GM19395 (cell line): Measurements from ENCODE around the gene JMJD7.

Experiments used
- ATAC-seq: cut with Tn5 transposase; IDR thresholded peaks from one replicate; pipeline ENCODE4 v1.9.1; 2021; ENCODE audit warnings: mild to moderate bottlenecking, moderate library complexity; ENCODE audit not compliant: unreplicated experiment

JMJD7 gene

DNA sequence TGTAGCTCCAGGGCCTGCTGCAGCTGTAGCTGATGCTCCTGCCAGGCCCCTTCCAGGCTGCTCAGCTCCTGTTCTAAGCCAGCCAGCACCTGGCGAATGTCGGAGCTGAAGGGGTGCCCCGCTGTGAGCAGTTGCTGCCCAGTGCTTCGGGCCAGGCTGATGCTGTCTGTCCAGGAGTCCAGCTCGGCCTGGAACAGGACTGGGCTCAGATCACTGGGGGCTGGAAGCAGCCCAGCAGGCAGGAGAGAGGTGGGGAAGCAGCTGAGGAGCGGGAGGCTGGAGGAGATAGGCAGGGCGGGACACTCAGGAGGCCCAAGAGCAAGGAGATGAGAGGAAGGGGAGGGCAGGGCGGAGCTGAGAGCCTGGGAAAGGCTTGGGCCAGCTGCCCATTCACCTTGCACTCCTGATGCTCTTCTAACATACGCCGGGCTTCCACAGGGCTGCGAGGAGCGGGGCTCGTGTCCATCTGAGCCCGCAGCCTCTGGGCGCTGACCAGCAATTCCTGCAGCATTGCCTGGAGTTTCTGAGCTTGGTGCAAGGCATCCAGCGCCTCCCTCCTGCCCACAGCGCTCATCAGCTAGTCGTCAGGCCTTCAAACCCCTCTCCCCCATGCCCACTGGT is 34.0 kb downstream of the JMJD7 start:
- ATAC-seq: no peak

DNA sequence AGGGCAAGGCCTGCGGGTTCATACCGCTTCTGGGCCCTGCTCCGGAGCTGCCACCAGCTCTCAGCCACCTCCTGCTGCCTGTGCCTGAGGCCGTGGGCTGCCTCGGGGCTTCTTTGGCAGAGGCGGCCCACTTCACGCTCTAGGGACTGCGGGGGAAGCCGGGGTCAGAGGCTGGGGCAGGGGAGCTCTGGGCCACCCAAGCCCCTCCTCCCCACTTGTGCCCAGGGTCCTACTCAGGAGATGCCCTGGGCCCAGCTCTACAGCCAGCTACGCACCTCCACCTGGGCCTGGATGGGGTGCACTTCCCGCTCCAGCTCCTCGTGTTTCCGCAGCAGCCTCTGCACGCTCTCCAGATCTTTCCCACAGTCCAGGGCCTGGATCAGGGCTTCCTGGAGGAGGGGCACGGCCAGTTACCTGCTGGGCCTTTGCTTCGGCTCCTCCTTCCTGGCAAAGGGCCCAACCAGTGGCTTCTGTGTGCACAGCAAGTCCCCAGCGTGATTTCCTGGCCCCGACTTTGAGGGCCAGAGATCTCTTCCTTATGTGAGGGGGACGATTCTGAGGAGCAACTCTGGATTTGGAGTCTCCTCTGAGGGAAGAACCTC is 34.7 kb downstream of the JMJD7 start:
- ATAC-seq: no peak

DNA sequence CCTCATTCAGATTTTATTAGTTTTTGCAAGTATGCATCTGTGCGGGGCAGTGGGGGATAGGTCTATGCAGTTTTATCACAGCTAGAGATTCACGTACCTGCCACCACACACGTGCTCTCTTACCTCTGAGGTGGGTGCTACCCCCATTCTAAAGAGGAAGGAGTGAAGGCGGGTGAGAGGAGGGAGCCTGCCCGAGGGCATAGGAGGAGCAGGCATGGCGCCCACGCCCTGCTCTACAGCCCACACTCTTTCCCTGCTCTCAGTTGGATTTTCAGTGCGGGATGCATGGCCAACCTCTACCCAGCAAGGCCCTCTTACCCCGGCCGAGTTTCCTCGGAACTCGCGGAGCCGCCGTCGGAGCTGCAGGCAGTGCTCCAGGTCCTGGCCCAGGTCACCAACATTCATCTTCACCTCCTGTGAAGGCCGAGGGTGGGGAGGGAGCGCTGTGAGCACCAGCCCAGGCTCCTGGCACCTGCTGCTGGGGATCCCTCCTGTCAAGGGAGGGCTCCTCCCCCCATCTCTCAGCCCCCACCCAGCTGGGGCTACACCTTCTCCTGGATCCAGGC is 37.7 kb downstream of the JMJD7 start:
- no peak for ATAC-seq

DNA sequence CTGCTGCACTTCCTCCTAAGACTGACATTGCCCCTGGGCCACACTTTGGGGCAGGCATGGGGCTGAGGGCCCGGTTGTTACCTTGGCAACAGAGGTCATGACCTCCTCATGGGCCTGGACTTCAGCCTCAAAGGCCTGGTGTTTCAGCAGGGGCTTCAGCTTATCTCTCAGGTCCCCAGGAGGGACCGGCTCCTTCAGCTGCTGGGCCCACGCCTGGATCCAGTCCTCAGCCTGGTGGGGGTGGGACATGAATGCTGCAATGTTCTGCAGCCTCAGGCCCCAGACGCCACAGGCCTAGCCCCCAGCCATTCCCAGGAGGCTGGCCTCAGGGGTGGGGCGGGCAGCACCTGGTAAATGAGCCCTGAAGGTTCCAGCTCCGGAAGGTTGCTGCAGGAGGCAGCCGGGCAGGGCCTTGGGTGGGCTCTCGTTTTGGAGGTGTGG is 38.4 kb downstream of the JMJD7 start:
- no peak for ATAC-seq

DNA sequence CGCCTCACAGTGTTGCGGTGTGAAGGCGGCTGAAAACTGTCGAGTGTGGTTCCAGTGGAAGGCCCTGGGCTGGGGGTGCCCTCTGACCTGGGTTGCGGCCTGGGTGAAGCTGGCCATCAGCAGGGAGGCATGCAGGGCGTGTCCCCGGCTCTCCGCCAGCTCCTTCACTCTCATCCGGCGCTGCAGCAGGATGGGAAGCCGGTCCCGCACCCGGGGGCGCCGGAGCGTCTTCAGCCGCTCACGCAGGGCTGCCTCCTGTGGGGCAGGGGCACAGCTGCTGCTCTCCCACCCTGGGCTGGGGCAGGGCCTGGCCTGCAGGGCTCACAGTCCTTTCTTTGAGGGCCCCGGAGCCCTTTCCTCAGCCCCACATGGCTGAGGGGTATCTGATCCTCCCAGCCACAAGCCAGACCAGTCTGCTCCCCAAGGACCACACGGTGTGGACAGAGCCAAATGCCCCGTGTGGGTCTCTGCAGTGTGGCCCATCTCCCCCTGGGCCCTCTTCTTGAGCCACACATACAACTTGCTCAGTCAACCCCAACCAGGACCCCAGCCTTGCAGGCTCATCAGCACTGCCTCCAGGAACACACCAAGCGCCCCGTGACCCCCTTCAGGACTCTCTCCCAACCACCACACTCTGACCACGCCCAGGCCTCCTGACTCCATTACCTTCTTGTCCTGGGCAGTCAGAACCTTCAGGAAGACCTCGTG is 39.1 kb downstream of the JMJD7 start:
- ATAC-seq: no peak

DNA sequence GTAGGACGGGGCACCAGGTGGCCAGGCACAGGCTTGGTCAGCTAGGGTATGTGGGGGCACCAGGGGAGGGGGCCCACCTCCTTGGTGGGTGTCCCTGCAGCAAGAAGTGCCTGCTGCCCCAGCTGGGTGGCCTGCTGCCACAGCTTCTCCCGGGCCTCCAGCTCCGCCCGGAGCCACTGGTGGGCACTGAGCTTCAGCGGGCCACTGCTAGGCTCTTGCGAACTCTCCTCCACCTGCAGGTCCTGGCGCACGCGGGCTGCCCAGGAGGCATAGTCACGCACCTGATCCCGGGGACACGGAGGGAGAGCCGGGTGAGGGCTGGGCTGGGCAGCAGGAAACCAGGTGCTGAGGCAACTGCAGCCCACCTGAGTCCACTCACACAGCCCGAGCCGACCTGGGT is 40.4 kb downstream of the JMJD7 start:
- no peak for ATAC-seq

DNA sequence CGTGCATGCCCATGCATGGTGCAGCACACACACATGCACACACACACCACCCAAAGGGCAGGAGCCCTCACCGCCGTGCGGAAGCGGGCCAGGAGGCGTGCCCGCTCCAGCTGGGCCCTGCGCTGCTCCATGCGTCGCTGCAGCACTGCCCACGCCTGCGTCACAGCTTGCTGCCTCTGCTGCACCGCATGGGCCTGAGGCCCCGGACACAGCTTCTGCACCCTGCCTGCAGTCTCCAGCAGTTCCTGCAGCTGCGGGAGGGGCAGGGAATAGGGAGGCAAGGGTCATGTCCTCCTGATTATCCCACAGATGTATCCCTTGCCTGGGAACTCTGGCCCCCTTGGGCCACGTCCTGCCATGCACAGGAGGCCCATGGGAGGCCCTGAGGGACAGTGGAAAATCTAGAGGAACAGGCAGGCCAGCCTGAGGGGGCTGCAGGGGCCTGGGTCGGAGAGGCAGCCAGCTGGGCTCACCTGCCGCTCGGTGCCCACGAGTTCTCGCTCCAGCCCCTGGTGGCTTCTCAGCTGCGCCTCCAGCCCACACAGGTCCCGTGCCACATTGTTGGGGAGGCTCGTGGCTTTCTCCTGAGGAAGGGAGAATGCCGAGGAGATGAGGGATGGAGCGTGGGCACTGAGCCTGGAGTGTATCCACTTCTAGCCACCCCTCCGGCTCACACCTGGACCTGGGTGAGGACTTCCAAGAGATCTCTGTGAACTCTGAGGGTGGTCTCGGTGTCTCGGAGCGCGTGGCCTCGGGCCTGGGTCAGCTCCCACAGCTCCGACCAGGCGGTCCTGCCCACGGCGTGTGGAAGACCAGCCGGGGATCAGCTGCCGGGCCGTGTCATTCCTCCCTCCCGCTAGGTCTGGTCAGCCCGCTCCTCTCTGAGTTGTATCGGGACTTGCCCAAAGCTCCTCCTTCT is 42.1 kb downstream of the JMJD7 start:
- ATAC-seq: no peak

DNA sequence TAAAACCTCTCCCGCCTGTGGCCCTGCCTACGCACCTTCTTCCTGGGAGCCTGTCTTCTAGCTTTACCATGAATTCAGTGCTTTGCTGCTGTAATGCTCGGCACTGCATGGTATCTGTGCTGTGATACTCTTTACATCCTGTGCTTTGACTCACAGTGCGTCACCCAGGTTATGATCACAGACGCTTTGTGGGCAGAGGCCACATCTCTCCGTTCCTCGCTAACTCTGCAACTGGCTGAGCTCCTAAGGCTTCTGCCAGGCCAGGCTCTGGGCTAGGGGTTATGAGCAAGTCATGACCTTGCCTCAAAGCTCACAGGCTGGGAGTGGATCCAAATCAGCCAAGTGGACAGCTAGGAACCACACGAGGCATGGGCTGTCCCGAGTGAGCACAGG is 42.8 kb downstream of the JMJD7 start:
- ATAC-seq: no peak

DNA sequence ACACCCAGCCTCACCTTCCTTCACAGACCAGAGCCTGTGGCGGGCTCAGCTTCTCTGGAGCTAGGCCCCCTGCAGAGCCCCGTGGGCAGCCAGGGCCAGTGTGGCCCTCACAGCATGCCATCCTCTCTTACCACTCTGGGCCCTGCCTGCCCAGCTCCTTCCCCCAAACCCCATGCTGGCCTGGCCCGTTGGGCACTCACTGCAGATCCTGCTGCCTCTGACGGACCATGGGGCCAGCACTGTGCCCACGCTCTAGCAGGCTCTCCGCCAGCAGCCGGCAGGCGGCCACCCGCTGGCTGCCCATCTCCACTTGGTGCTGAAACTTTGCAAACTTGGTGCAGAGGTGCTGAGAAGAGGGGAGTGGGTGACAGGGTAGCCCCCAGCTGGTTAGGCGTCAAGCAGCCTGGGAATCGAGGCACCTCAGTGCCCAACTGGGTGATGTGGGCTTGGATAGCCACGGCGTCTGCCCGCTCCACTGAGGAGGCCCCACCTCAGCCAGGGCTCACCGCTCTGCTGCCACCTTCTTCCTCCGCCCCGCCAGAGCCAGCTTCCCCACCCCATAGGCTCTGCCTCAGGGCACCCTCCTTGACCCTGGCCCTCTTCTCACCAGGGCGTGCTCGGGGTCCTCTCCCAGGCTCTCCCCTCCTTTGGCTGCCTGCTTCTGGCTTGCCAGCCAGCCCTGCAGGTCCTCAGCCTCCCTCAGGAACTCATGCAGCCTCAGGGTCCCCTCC is 43.4 kb downstream of the JMJD7 start:
- ATAC-seq: no peak

DNA sequence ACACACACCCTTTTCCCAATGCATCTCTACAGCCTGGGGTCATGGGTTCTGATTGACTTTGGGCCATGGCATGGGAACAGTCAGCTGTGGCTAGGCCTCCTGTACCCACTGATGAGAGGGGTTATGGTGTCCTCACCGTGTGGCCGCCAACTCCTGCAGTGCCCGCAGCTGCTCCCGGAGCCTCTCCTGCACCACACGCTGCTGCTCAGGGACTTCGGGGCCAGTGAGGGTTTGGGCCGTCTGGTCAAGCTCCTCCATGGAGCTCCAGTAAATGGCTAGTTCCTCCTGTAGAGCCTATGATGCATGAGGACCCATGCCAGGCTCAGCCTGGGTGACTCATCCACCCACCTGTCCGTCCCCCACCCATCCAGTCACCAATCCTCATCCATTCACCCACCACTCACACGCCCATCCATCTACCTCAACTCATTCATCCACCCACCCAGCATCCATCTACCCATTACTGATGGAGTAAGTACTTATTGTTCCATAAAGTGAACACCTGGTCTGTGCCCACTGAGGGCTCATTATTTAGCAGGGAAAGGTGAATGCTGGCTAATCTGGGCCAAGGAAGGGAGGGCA is 44.4 kb downstream of the JMJD7 start:
- ATAC-seq: no peak

DNA sequence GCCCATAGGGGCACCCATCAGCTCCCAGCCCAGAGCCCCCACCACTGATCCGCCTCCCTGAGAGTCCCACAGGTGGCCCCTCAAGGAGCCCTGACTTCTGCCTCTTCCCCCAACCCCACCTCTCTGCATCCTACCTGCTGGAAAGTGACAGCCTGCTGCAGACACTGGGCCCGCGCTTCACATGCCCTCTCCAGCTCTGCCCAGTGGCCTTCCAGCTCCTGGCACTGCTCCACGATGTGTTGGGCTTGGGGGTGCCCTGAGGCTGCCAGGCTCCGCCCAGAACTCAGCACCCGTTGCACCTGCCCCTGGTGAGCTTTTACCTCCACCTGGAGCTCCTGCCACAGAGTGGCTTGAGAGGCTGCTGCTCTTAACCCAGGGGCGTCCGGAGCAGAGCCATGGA is 45.8 kb downstream of the JMJD7 start:
- no peak for ATAC-seq

DNA sequence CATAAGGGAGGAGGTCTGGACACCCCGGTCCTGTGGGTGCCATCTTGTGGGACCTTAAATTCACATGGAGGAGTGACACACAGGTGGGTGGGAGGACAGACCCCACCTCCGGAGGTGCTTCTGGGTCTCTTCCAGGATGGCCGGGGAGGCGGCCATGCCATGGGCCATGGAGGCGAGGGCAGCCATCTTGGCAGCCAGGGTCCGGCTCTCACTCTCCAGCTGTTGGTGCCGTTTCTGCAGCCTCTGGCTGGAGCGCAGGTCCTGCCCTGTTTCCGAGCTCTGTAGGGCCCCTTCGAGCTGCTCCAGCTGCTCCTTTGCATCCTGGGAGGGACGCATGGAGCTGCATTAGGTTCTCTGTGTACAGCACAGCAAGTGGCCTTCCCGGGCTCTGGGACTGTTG is 46.8 kb downstream of the JMJD7 start:
- ATAC-seq: no peak

DNA sequence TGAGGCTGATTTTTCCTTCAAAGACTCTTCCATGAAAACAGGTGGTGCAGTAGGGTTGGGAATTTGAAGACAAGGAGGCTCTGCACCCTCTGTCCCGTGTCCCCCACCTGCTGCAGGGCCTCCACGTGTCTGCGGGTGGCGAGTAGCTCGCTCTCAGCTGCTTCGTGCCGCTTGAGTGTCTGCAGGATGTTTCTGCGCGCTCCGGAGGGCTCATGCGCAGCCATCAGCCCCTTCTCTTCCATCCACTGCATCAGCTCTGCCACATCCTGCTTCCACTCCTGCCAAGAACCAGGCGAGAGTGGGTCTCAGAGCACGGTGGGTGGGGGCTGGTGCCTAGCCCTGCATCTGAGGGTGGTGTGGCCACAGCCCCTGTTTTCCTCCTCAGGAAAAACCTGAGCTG is 48.1 kb downstream of the JMJD7 start:
- ATAC-seq: no peak

DNA sequence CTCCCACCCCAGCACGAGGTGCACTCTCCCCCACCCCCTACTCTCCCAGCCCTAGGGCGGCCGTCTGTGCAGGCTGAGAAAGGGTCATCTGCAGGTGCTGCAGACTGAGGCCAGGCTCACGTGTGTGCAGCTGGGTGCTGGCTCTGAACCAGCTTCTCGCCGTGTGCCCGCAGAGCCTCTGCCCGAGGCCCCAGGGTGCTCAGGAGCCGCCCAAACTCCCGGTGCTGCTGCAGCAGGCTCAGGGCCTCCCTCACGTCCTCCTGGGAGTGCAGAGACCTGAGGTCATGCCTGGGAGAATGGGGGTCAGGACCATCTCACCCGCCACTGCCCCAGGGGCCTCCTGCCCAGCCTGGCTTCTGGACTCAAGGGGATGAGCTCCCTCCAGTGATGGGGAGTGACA is 48.8 kb downstream of the JMJD7 start:
- no peak for ATAC-seq

DNA sequence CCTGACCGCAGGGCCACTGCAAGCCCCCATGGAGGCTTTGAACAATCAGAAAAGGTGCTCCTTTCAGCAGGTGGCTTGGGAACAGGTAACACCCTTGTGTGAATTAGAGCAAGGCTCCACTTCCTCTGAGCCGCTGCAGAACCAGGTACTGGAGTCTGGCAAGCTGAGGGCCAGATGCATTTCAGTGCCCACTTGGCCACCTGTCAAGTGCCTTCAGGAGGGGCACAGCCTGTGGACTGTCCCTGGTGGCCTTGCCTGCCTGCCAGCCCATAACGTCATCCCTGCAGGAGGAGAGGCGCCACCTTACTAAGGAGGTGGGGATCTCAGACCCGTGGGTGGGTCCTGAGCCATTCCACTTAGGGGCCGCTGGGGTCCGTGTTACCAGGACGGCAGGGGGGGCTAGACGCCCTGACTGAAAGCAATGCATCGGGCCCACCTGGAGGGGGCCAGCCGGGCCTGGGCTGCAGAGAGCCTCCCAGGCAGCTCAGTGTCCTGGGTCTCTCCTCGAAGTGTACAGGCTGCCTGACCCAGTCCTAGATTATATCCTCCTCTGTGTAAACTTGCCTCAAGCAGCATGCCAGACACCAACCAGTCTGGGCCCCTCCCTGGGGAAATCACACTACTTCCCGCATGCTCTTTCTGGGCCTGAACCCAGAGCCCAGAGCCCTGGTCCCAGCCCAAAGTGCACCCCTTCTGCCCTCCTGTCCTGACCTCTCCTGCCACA is 49.9 kb downstream of the JMJD7 start:
- ATAC-seq: no peak

DNA sequence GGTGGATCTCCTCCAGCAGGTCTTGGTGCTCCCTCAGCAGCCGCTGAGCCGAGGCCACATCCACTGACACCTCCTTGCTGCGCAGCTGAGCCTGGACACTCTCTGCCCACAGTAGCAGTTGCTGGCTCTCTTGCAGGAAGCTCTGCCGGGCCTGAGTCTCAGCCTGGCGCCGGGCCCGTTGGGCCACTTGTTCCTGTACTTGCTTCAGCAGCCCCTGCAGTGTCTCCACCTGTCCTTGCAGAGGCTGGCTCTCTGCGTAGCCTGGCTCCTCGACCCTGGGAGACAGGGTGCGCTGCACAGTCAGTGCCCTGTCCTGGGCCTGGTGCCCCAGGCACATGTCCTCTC is 50.4 kb downstream of the JMJD7 start:
- ATAC-seq: no peak

DNA sequence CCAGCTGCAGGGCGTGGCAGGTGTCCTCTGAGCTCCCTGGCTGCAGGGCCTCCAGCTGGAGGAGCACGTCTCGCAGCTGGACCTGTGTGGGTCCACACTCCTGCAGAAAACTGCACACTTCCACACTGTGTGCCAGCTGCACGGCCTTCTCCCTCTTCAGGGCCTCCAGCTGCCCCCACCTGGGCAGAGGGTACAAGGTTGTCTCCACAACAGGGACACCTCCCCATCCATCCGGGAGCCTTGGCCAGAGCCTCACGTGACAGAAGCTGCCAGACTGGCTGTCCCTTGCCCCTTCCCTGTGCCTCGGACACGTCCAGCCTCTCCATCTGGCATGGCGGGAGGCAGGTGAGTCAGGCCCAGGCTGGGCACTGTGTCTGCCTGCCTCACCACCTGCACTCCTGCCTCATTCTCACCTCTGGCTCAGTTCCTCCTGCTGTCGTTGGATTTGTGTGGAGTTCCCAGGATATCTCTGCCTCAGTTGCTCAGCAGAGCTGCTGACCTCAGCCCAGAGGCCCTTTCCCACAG is 51.5 kb downstream of the JMJD7 start:
- ATAC-seq: no peak

DNA sequence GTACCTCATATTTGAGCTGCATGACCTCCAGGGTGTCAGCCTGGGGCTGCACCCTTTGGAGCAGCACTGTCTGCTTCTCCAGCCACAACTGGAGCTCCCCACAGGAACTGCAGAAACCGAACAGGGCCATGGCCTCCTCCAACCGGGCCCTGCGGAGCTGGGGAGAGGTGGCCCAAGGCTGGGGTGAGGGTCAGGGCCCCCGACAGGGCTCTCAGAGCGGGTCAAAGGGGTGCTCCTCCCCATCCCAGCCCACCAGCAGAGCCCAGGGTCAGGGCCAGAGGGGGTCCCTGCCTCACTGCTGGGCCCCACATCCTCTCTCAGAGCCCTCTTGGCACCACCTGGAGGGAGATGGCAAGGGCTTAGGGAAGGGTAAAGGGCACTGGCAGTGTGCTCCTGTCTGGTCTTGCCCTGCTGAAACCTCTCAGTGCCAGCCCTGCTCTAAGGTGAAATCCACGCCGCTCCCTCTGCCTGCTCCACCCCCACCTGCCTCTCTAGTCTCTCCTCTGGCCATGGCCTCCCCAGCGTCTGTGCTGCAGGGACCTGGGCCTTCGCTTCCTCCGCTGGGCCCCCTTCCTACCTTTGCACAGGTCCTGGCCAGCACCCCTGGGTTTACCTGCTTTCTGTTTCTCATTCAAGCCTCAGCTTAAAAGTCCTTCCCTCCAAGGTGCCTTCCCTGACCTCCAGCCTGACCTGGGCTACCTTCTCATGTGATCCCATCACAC is 52.4 kb downstream of the JMJD7 start:
- no peak for ATAC-seq

DNA sequence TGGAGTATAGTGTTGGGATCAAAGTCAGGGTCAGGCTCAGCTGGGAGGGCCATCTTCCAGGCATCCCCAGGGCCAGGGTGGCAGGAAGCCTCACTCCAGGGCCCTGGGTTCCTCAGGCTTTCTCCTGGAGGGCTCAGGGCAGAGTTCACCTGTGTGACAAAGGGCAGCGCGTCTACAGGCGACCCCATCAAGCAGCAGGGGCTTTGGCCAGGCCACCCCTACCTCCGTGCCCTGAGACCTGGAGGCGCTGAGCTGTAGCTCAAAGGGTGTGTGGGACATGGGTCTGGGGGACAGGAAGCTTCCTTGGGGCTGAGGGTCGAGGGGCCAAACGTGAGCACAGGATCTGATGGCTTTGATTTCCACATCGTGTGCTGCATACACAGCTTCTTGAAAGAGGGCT is 53.2 kb downstream of the JMJD7 start:
- ATAC-seq: no peak
